ENCODE measurements around the gene NELL1. TPM values are rescaled to one million over a fixed set of nuclear protein-coding genes. Genes with fewer than 3 reads are reported as not detected.

The NELL1 gene
- polyA plus RNA-seq, 2 of the 4 experiments (the other 2 are of a cell fraction), result not detected

DNA sequence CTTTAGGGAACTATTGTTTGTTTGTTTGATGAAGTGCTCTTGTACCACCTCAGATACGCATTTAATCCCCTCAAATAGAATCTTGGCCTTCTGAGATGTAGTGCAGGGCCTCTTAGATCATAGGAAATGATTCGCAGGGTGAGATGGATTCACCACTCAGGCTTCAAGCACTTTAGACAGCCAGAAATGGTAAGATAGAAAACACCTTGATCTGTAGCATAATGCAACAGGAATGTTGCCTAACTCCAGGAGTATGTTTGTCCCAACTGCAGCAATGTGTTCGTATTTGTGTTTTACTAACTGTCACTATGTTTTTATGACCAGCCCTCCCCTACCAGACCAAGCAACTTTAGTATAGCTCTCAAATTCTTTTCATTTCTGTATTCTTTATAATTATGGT, 761.2 kb downstream of the NELL1 start:
- Histone ChIP-seq H3K4me3 (no peak overlapping the region), H3K4me2 (no peak overlapping the region), H3K9me3 (no peaks in the 10 kb centered on the region), H3K27ac (no peak overlapping the region), H3K4me1 (no peaks in the 10 kb centered on the region)
- no peak for FAIRE-seq
- WGBS (ENCODE audit: missing lambda C conversion rate), result 31% methylated on average over 3 of the region's 3 CpGs
- ChIA-PET CTCF (no interaction called here), POLR2A (no interaction called here)
- DNase-seq (ENCODE audit: low read depth in 1 of 2, low spot score in 1 of 2), result no peak
- ATAC-seq, result no peak
- TF ChIP-seq SMC3 (IDR thresholded peaks at IDR 0.05) (no peak), ZSCAN20 (CRISPR knock-in tag; IDR thresholded peaks at IDR 0.05) (no peak), KDM1A (IDR thresholded peaks at IDR 0.05; ENCODE audit: low read depth) (no peak), BCL3 (IDR thresholded peaks at IDR 0.05) (no peak), MAZ (IDR thresholded peaks at IDR 0.05; ENCODE audit: borderline replicate concordance, low read depth, low read length) (no peak), HEYL (CRISPR knock-in tag; IDR thresholded peaks at IDR 0.05) (no peak), HOXA7 (CRISPR knock-in tag; IDR thresholded peaks at IDR 0.05) (no peak), MYC (IDR thresholded peaks at IDR 0.05; ENCODE audit: borderline replicate concordance, low read length) (no peak), ZFP36 (IDR thresholded peaks at IDR 0.05; ENCODE audit: borderline replicate concordance, partially characterized antibody) (no peak), TFCP2L1 (CRISPR knock-in tag; IDR thresholded peaks at IDR 0.05) (no peak)

GRCh38 chr11:21446939-21447590, 777.7 kb downstream of the NELL1 start:
- H3K9me3 ChIP-seq, result no peaks in the 10 kb centered on the region; the same call in 2 of the 3 replicates
- 0 out of 6 replicates have a peak overlapping the region, but pooled peaks of 1 of the 2 experiments have one; percentile 26 for H3K27ac ChIP-seq
- H3K4me3 ChIP-seq, result no peak overlapping the region
- TF ChIP-seq KDM5A (IDR thresholded peaks at IDR 0.05) (no peak), ZFP36 (IDR thresholded peaks at IDR 0.05; ENCODE audit: borderline replicate concordance, partially characterized antibody) (no peak), CBX2 (IDR thresholded peaks at IDR 0.05; ENCODE audit: borderline replicate concordance, low read depth) (no peak), MAFK (IDR thresholded peaks at IDR 0.05; ENCODE audit: partially characterized antibody) (peak; percentile 62), CEBPB (IDR thresholded peaks at IDR 0.05) (no peak), JUN (IDR thresholded peaks at IDR 0.05) (no peak), NFE2L2 (conservative IDR thresholded peaks at IDR 0.05; ENCODE audit: low read length) (peak; percentile 51), HOXB5 (CRISPR knock-in tag; IDR thresholded peaks at IDR 0.05) (no peak), FOSB (CRISPR knock-in tag; IDR thresholded peaks at IDR 0.05) (no peak), RAD21 (conservative IDR thresholded peaks at IDR 0.05 in 1 of 2, IDR thresholded peaks at IDR 0.05 in 1 of 2) (no peak), RNF2 (IDR thresholded peaks at IDR 0.05; ENCODE audit: borderline replicate concordance, low read depth) (no peak), MAZ (IDR thresholded peaks at IDR 0.05; ENCODE audit: borderline replicate concordance, low read depth, low read length) (no peak), PHF8 (IDR thresholded peaks at IDR 0.05; ENCODE audit: borderline replicate concordance, low read depth) (no peak)
- TF ChIP-seq, protein P1, sequence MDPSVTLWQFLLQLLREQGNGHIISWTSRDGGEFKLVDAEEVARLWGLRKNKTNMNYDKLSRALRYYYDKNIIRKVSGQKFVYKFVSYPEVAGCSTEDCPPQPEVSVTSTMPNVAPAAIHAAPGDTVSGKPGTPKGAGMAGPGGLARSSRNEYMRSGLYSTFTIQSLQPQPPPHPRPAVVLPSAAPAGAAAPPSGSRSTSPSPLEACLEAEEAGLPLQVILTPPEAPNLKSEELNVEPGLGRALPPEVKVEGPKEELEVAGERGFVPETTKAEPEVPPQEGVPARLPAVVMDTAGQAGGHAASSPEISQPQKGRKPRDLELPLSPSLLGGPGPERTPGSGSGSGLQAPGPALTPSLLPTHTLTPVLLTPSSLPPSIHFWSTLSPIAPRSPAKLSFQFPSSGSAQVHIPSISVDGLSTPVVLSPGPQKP (IDR thresholded peaks at IDR 0.05; ENCODE audit: low read depth, low read length), result no peak
- 55% methylated on average over 2 of the region's 2 CpGs for WGBS (ENCODE audit: missing lambda C conversion rate)
- FAIRE-seq (no peak), ATAC-seq (no peak), DNase-seq (ENCODE audit: low read depth in 1 of 2, low spot score in 1 of 2) (peak in 1 of 2 experiments; percentile 15)
- ChIA-PET POLR2A (no interaction called here), CTCF (no interaction called here)
- H3K4me2 ChIP-seq, result no peak overlapping the region
- no peaks in the 10 kb centered on the region for H3K4me1 ChIP-seq

DNA sequence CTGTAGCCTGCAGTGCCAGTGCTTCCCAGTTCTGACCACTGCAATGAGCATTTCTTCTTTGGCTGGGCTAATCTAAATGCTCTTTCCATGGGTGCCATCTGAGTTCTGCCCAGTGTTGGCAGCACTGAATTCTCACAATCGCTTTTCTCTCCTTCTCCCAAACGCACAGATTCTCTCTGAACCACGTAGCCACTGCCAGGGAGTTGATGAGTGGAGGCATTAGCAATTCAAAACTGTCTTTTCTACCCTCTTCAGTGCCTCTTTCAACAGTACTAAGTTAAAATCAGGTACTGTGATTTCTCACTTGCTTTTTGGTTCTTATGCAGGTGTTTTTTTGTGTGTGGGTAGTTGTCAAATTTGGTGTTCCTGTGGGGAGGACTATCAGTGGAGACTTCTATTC, 778.5 kb downstream of the NELL1 start:
- no peak for ATAC-seq
- H3K9me3 ChIP-seq, result no peaks in the 10 kb centered on the region; the same call in 2 of the 3 replicates
- no peak for DNase-seq (ENCODE audit: low read depth in 1 of 2, low spot score in 1 of 2)
- no peak overlapping the region for H3K27ac ChIP-seq
- H3K4me1 ChIP-seq, result no peaks in the 10 kb centered on the region
- 44% methylated on average over 3 of the region's 3 CpGs for WGBS (ENCODE audit: missing lambda C conversion rate)
- H3K4me2 ChIP-seq, result no peak overlapping the region
- no peak overlapping the region for H3K4me3 ChIP-seq
- CTCF ChIA-PET, result no interaction called here
- FAIRE-seq, result no peak
- POLR2A ChIA-PET, result no interaction called here
- TF ChIP-seq HDAC2 (IDR thresholded peaks at IDR 0.05), result no peak
- no peak for TF ChIP-seq ZSCAN20 (CRISPR knock-in tag; IDR thresholded peaks at IDR 0.05)
- no peak for TF ChIP-seq SMC3 (IDR thresholded peaks at IDR 0.05)
- TF ChIP-seq, protein P2, sequence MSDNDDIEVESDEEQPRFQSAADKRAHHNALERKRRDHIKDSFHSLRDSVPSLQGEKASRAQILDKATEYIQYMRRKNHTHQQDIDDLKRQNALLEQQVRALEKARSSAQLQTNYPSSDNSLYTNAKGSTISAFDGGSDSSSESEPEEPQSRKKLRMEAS (IDR thresholded peaks at IDR 0.05), result no peak
- no peak for TF ChIP-seq RCOR1 (IDR thresholded peaks at IDR 0.05; ENCODE audit: low read depth, low read length)
- TF ChIP-seq RAD21 (conservative IDR thresholded peaks at IDR 0.05 in 1 of 2, IDR thresholded peaks at IDR 0.05 in 1 of 2), result no peak
- TF ChIP-seq, protein P3, sequence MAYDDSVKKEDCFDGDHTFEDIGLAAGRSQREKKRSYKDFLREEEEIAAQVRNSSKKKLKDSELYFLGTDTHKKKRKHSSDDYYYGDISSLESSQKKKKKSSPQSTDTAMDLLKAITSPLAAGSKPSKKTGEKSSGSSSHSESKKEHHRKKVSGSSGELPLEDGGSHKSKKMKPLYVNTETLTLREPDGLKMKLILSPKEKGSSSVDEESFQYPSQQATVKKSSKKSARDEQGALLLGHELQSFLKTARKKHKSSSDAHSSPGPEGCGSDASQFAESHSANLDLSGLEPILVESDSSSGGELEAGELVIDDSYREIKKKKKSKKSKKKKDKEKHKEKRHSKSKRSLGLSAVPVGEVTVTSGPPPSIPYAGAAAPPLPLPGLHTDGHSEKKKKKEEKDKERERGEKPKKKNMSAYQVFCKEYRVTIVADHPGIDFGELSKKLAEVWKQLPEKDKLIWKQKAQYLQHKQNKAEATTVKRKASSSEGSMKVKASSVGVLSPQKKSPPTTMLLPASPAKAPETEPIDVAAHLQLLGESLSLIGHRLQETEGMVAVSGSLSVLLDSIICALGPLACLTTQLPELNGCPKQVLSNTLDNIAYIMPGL (CRISPR knock-in tag; IDR thresholded peaks at IDR 0.05; ENCODE audit: borderline replicate concordance), result no peak
- TF ChIP-seq HOXB5 (CRISPR knock-in tag; IDR thresholded peaks at IDR 0.05), result no peak
- TF ChIP-seq EHF (CRISPR knock-in tag; IDR thresholded peaks at IDR 0.05), result no peak
- TF ChIP-seq JUNB (IDR thresholded peaks at IDR 0.05), result no peak
- no peak for TF ChIP-seq BHLHE40 (IDR thresholded peaks at IDR 0.05; ENCODE audit: low read depth, low read length)
- no peak for TF ChIP-seq KDM5A (IDR thresholded peaks at IDR 0.05)
- TF ChIP-seq ZC3H11A (IDR thresholded peaks at IDR 0.05), result no peak

All from A549 (cell line).